ENCODE measurements around the gene UBE2O.
A peak's percentile ranks its signal among the peaks of the same experiment; 100 is the strongest.

Gene UBE2O

GRCh38 chr17:76410328-76410965 lies 42.5 kb downstream of the UBE2O start:
- DNase-seq: no peak

GRCh38 chr17:76408037-76408849 lies 44.7 kb downstream of the UBE2O start:
- peak; percentile 85 for DNase-seq

GRCh38 chr17:76407509-76407908 lies 45.4 kb downstream of the UBE2O start:
- DNase-seq: no peak

GRCh38 chr17:76405967-76406647 lies 46.8 kb downstream of the UBE2O start:
- no peak for DNase-seq

- DNase-seq: no peak
Observed at GRCh38 chr17:76405607-76405966, 47.4 kb downstream of the UBE2O start.

- no peak for DNase-seq
Observed at GRCh38 chr17:76404976-76405563, 47.9 kb downstream of the UBE2O start.

- DNase-seq: no peak
Observed at GRCh38 chr17:76404256-76404655, 48.7 kb downstream of the UBE2O start.

GRCh38 chr17:76402711-76403110 lies 50.2 kb downstream of the UBE2O start:
- DNase-seq: no peak

- no peak for DNase-seq
Observed at GRCh38 chr17:76399175-76400172, 53.5 kb downstream of the UBE2O start.

GRCh38 chr17:76398523-76399174 lies 54.3 kb downstream of the UBE2O start:
- no peak for DNase-seq

- peak; percentile 96 for DNase-seq
Observed at GRCh38 chr17:76397687-76398522, 55.0 kb downstream of the UBE2O start.

- DNase-seq: no peak
Observed at GRCh38 chr17:76397184-76397583, 55.8 kb downstream of the UBE2O start.

- DNase-seq: no peak
Observed at GRCh38 chr17:76395980-76396379, 57.0 kb downstream of the UBE2O start.

- no peak for DNase-seq
Observed at GRCh38 chr17:76394166-76394565, 58.8 kb downstream of the UBE2O start.

- no peak for DNase-seq
Observed at GRCh38 chr17:76391200-76391715, 61.7 kb downstream of the UBE2O start.

- no peak for DNase-seq
Observed at GRCh38 chr17:76390003-76390421, 62.9 kb downstream of the UBE2O start.

GRCh38 chr17:76388966-76389888 lies 63.7 kb downstream of the UBE2O start:
- DNase-seq: no peak

- no peak for DNase-seq
Observed at GRCh38 chr17:76386966-76387765, 65.8 kb downstream of the UBE2O start.
